NCI-H345 (cell line): ENCODE measurements around the gene EPS8L2.
A peak's percentile ranks its signal among the peaks of the same experiment; 100 is the strongest.
"Not testable (repeated sequence)": the region's sequence is repeated elsewhere in the genome, so short reads cannot be mapped to it uniquely, and the experiment has no call there.

Experiments
- DNase-seq: peaks from one replicate; lab custom pipeline; 2025; lab: John Stamatoyannopoulos, UW

Gene EPS8L2

GRCh38 chr11:690244-690643, 15.8 kb upstream of the EPS8L2 start:
- DNase-seq, result not testable (repeated sequence)

GRCh38 chr11:690738-691633, 15.0 kb upstream of the EPS8L2 start:
- no peak for DNase-seq

DNA sequence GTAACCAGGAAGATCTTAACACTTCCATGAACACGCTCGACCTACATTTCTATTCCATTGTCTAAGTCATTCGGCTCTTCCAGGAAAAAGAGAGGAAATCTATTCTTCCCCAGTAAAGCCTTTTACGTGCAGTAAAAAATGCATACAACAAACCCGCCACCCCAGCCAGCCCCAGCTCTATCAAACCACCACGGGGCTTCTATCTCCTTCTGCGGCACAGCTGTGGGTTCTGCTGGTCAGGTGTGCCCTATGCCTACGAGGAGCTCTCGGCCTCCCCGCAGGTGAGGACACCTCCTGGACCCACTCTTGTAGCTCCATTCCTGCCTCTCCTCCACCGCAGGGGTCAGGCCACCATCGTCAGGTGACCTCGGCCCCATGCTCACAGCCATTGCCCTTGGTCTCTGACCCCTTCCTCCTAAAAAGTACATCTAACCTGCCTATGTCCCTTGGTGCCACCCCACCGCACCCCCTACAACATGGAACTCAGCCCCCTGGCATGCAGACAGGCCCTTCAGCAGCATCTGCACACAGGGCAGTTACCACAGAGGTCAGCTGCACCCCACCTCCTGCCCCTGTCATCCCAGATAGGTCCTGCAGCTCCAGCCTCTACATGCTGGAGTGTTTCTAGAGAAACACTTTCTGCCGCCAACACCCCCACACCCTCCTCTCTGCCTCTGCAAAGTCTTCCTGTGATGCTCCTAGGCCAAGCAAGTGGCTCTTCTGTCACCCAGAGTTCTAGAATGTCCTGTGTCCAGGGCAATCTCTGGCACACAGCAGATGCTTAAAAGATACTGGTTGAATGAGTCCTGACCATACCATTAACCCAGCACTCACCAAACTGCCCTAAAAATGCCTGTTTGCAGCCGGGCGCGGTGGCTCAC, 14.1 kb upstream of the EPS8L2 start:
- DNase-seq, result no peak

DNA sequence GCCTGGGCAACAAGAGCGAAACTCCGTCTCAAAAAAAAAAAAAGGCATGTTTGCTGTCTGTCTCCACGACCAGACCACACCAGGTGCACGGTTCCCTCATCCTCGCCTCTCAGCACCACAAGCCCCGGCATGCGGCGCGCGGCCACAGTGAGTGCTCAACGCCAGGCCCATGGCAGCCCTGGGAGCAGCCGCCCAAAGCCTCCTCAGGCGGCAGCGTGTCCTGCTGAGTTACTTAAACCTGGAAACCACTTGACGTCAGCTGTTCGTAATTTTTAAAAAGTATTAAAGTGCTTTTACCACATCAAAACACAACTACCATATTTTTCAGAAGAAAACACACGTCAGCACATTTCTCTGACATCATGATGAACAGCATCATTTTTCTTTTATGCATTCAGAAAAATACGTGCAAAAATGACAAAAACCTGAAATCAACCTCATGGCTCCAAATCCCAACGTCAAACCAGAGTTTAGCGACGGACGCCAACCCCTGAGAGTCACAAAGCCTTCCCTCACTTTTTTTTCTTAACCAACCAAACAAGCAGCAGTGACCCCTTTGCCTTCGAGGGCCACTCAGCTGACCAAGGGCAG, 13.1 kb upstream of the EPS8L2 start:
- no peak for DNase-seq

DNA sequence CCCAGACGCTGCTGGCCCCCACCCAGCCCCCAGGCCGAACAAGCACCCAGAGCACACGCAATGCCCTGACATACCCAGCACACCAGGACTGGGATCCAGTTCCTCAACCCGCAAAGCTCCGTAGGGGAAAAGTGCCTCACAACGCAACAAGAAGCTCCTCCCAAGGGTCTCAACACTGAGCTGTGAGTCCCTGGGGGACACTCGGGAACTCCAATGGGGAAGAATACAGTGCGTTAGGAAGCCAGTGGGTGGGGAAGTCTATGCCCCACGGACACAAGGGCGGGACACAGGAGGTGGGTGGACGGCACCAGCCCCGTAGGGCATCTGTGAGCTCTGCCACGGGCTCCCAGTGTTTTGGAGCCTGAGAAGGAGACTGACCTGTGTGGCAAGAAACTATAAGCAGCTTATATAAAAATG, 12.6 kb upstream of the EPS8L2 start:
- DNase-seq, result no peak

DNA sequence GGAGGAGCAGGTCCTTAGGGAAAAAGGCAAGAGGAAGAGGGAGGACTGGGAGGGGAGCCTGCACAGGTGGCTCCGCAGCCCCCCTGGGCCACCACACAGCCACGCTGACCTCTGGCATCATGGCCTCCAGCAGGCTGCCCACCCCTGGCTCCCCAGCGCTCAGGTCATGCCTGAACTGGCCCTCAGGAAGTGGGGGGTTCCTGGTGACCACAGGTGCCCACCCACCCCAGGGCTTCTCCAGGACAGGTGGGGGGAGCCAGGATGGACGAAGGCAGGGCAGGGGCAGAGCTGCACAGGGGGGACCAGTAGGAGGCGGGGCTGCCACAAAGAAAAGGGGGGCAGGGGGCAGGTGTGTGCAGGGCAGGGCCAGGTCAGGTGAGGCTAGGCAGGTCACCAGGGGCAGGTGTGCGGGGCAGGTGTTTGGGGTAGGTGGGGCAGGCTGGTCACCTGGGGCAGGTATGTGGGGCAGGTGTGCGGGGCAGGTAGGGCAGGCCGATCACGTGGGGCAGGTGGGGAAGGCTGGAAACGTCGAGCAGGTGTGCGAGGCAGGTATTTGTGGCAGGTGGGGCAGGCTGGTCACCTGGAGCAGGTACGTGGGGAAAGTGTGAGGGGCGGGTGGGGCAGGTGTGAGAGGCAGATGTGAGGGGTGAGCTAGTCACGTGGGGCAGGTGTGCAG, 12.0 kb upstream of the EPS8L2 start:
- peak; percentile 68 for DNase-seq

GRCh38 chr11:694563-695287, 11.3 kb upstream of the EPS8L2 start, which contains the start of gene DEAF1:
Gene DEAF1 (minus strand): TSS chr11:695222. CDS start chr11:695047, 175 bp downstream.
- peak; percentile 97 for DNase-seq

DNA sequence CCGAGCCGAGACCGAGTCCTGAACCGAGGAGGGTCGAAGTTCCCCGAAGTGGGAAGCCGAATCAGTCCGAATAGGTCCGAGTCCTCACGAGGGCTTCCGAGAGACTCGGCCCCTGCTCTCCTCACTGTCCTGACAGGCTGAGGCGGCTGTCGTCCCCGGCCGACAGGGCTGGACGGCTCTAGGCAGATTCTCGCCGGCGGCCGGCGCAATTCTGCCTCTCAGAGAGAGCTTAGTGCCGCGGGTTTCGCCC, 10.8 kb upstream of the EPS8L2 start:
- DNase-seq, result no peak

GRCh38 chr11:695538-696248, 10.3 kb upstream of the EPS8L2 start, which contains the start of gene TMEM80:
Gene TMEM80 (plus strand): TSS chr11:695816. CDS start chr11:695828, 12 bp downstream.
- DNase-seq, result peak; percentile 98

DNA sequence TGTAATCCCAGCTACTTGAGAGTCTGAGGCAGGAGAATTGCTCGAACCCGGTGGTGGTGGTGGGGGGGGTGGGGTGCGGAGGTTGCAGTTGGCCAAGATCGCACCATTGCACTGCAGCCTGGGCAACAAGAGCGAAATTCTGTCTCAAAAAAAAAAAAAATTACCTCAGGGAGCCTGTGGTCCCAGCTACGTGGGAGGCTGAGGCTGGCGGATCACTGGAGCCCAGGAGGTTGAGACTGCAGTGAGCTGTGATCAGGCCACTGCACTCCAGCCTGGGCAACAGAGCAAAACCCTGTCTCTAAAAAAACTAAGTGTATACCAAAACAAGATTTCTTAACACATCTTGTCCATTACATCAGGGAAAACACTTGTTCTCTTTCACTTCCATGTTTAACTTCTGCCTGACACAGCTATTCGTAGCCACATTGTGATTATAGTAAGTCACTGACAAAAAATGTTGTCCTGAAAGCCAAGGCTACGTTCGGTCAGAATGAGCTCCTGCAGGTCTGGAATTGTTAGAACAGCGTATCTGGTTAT, 9.0 kb upstream of the EPS8L2 start:
- DNase-seq, result no peak

DNA sequence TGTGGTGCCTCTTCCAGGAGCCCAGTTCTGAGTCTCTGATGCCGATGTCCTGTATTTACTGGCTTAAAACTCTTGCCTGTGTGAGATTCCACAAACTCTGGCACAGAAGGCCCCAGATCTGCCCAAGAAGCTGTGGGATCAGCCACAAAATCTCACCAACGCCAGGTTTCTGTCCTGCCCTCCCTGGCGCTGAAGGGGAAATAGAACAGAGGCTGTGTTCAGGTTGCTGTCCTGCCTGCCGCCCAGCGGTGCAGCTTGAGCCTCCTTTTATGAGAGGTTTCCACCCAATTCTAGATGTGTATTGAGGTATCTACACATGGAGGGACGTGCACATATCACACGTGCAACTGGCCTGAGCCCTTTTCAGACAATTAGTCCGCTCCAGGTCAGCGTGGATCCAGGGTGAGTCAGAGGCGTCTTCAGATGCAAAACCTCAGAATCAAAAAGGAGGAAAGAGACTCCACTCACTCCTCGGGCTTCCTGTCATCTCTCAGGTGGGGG, 8.2 kb upstream of the EPS8L2 start:
- DNase-seq, result no peak

DNA sequence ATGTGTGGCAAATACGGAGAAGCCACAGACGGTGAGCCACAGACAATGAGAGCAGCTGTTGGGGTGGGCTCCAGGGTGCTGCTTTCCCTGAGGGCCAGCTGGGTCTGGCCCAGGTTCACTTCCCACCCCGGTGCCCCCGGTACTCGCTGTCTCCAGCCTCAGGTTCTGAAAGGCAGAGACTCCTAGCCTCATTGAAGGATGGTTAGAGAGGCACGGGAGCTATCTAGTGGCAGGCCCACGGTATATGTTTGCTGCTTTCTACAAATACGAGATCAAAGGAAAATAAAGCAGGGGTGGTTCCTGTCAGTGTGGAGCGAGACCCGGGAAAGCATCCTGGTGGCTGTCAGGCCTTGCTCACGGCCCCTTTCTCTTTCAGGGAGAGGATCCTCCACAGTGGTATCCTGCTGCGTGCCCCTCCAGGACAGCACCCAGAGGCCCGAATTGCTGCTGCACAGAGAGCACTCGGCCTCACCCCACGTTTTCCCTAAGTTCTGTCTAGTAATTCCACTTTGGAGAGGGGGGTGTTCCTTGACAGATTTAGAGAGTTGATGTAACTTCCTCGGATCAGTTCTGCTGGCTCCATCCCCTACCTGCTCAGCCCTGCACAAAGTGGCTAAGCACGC, 7.4 kb upstream of the EPS8L2 start:
- no peak for DNase-seq

- no peak for DNase-seq
Measured at GRCh38 chr11:699116-699508, 6.9 kb upstream of the EPS8L2 start.

- no peak for DNase-seq
Measured at GRCh38 chr11:699753-700152, 6.3 kb upstream of the EPS8L2 start.

GRCh38 chr11:701741-702461, 4.1 kb upstream of the EPS8L2 start:
- DNase-seq, result no peak

DNA sequence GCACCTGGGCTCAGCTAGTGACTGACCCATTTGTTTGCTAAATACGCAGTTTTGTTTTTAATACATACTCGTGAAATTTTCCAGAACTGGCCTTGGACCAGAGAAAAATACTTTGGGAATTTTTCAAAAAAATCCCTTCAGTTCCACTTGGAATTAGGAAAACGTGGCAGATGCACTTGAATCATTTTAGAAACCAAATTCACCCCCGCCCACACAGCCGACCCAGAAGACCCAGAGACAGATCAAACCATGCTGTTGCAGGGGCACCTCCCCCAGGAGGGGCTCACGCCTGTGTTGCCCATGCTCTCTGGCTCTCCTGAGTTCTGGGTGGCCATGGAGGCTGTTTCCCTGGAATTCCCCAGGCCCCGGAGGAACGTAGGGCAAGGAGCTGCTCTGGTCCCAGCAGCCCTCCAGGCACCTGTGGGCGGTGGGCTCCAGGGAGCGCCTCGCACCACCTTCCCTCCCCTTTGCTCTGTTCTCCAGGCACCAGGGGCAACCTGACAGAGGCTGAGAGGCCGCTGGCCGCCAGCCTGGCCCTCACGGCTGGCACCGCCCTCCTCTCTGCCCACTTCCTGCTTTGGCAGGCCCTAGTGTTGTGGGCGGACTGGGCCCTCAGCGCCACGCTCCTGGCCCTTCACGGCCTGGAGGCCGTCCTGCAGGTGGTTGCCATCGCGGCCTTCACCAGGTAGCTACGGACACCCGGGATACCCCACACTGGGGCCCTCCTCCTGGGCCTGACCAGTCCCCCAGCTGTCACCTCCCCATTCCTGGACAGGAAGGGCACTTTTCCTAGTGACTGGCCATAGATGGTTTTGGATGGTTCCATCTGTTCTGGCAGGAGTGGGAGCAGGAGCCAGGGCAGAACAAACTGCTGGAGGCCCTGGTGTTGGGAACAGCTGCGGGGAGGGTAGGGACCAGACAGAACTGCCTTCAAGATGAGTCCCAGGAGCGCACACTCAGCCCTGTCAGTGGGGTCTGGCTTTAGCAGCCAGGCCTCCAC, 3.3 kb upstream of the EPS8L2 start:
- no peak for DNase-seq

DNA sequence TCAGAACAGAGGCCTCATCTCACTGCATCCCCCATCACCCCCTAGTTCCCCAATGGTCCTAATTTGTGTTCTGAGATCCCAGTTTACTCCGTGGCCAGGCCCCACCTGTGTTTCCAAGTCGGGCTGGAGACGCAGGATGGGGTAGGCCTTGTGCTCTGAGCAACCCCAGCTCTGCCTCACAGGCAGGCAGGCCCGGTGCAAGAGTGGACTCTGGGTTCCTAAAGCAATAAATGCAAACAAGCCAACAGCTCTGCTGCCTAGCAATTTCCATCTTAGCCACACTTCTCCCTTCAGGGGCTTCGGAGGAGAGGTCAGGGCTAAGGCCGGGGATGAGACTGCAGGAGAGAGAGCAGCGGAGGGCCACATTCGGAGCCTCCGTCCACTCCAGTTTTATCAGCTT, 2.5 kb upstream of the EPS8L2 start:
- DNase-seq, result no peak

DNA sequence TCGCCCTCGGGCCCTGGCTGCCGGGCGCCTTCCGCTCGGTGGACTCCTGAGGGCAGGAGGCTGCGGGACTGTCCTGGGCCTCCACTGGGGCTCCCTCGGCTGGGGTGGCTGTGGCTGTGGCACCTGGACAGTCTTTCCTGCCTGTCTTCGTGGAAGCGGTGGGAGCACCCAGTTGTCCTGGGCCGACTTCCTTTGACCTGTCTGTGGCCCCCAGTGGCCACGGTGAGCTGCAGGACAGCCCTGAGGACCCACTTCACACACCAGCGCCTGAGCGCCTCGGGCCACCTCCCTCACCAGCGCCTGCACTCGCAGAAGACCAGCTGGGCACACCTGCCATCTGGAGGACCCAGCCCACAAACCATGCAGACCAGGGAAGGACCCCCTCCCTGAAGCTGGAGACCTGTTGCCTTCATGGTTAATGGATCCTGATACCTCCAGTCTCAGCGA, 1.8 kb upstream of the EPS8L2 start:
- DNase-seq, result no peak
